Measurements from ENCODE around the gene OSBPL5. TPM values are rescaled to one million over a fixed set of nuclear protein-coding genes. Genes with fewer than 3 reads are reported as not detected.

The OSBPL5 gene
- total and polyA plus RNA-seq, 2 of the 4 experiments (the other 2 are of a cell fraction): 14.9 to 22.3 TPM

DNA sequence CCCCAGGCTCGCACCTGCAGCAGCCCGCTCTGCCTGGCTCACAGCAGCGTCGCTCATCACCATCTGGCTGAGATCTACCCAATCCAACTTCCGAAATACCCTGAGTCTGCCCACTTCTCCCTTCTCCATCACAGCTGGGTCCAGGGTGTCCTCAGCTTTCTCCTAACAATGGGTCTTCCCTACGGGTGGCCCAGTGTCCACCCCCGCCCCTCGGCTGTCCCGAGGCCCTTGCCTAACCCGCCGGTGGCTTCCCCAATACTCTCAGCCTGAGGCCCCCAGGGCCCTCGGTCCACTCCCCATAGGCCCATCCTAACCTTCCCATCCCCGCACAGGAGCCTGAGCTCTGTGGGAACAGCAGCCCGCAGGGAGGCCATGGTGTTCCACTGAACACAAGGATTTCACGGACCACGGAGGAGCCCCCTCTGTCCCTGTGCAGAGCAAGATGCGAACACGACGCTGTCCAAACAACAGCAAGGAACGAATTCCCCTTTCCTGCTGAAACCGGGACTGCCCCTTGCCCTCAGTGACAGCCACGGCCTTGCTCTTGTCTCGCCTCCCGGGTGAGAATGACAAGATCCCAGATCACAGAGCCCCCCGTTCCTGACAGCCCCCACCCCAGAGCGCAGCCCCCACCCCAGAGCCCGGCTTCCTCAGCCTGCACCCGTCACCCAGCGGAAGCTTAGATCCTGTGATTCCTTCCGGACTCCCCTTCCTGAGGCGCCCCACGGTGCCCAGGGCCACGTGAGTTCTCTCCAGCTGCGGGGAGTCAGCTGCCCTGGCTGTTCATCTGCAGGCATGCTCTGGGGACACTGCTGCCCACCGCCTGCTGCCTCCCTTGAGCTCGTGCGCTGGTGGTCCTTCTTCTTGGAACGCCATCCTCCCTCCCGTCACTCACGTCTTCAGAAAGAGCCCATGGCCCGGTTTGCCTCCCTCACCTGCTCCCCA is 59.0 kb downstream of the OSBPL5 start:
- no TSS peak for BruUV-seq (replicated peaks)
- no peak overlapping the region for H4K5ac ChIP-seq (ENCODE audit: low read depth, low read length)
- intact Hi-C loops (cut with micrococcal nuclease): no loop called here

More for the DNA sequence above, 59.0 kb downstream of the OSBPL5 start:
- Histone ChIP-seq H2BK20ac (ENCODE audit: low read depth, low read length) (no peak overlapping the region), H2BK120ac (ENCODE audit: low read depth, low read length) (no peak overlapping the region), H3K36me3 (ENCODE audit: control insufficient read depth, insufficient read depth, low read length) (peaks cover 54% of the 10 kb centered on the region), H4K91ac (ENCODE audit: insufficient read depth, low read depth, low read length) (no peak overlapping the region), H4K20me1 (ENCODE audit: insufficient read depth, low read length) (no peaks in the 10 kb centered on the region), H2BK5ac (ENCODE audit: low read depth, low read length, poor library complexity, severe bottlenecking) (no peak overlapping the region), H3K27me3 (ENCODE audit: control insufficient read depth, insufficient read depth, low read length) (no peaks in the 10 kb centered on the region), H3K56ac (ENCODE audit: extremely low read depth, insufficient read depth, low read length) (no peak overlapping the region), H3K79me1 (ENCODE audit: low read depth in 1 of 2, low read length in 2 of 2) (peaks cover 0 to 6% of the 10 kb centered on the region in 2 experiments; a peak in 1 of 4 replicates), H3K4ac (ENCODE audit: low read depth, low read length) (no peak overlapping the region), H3K9me3 (ENCODE audit: control insufficient read depth, insufficient read depth, low read length) (no peaks in the 10 kb centered on the region), H2AFZ (replicated peaks; ENCODE audit: low read length, poor library complexity) (no peak overlapping the region), H2AK5ac (ENCODE audit: low read depth, low read length) (no peak overlapping the region), H3K4me3 (ENCODE audit: insufficient read depth, low read depth, low read length) (no peak overlapping the region), H3K4me1 (ENCODE audit: control insufficient read depth, insufficient read depth, low read length) (no peaks in the 10 kb centered on the region), H2AK9ac (replicated peaks; ENCODE audit: low read depth, low read length, poor library complexity) (no peak overlapping the region), H4K8ac (ENCODE audit: low read depth in 2 of 2, low read length in 2 of 2) (no peak overlapping the region), H3K4me2 (ENCODE audit: low read depth, low read length) (no peak overlapping the region), H3K27ac (ENCODE audit: insufficient read depth, low read length) (no peak overlapping the region), H3K23ac (ENCODE audit: low read depth, low read length) (no peak overlapping the region), H3K9me1 (ENCODE audit: insufficient read depth, low read length) (no peaks in the 10 kb centered on the region), H2BK15ac (ENCODE audit: low read depth, low read length) (no peak overlapping the region), H3K14ac (replicated peaks; ENCODE audit: low read depth, low read length) (no peak overlapping the region), H3K18ac (ENCODE audit: low read depth, low read length) (no peak overlapping the region), H3K9ac (ENCODE audit: low read depth, low read length) (no peak overlapping the region)
- ChIA-PET POLR2A (ENCODE audit: unreplicated experiment) (no interaction called here), CTCF (no interaction called here)
- in situ Hi-C loops (cut with MboI; ENCODE audit: low sequenced_read_pairs) (no loop called here), dilution Hi-C loops (cut with HindIII; ENCODE audit: low sequenced_read_pairs, unreplicated experiment) (no loop called here)
- TF ChIP-seq MAZ (IDR thresholded peaks at IDR 0.05; ENCODE audit: borderline replicate concordance, low read depth, low read length) (no peak), POLR2A (IDR thresholded peaks at IDR 0.05; ENCODE audit: low read depth, low read length) (no peak), MXI1 (IDR thresholded peaks at IDR 0.05; ENCODE audit: borderline replicate concordance, low read depth, low read length) (no peak), MAFK (IDR thresholded peaks at IDR 0.05; ENCODE audit: low read depth, low read length) (no peak), CHD1 (IDR thresholded peaks at IDR 0.05; ENCODE audit: low read depth, low read length) (no peak), FOS (IDR thresholded peaks at IDR 0.05; ENCODE audit: low read depth, low read length) (no peak), NFE2L2 (IDR thresholded peaks at IDR 0.05; ENCODE audit: low read depth, low read length) (no peak), USF2 (IDR thresholded peaks at IDR 0.05; ENCODE audit: low read depth, low read length) (no peak), CEBPB (IDR thresholded peaks at IDR 0.05; ENCODE audit: low read depth, low read length) (no peak), RCOR1 (IDR thresholded peaks at IDR 0.05; ENCODE audit: insufficient replicate concordance, low read length) (no peak), RFX5 (IDR thresholded peaks at IDR 0.05; ENCODE audit: low read depth, low read length) (no peak), RAD21 (IDR thresholded peaks at IDR 0.05; ENCODE audit: low read length) (no peak), SMC3 (IDR thresholded peaks at IDR 0.05; ENCODE audit: low read depth, low read length) (no peak)
- TF ChIP-seq, protein P1, sequence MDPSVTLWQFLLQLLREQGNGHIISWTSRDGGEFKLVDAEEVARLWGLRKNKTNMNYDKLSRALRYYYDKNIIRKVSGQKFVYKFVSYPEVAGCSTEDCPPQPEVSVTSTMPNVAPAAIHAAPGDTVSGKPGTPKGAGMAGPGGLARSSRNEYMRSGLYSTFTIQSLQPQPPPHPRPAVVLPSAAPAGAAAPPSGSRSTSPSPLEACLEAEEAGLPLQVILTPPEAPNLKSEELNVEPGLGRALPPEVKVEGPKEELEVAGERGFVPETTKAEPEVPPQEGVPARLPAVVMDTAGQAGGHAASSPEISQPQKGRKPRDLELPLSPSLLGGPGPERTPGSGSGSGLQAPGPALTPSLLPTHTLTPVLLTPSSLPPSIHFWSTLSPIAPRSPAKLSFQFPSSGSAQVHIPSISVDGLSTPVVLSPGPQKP (IDR thresholded peaks at IDR 0.05; ENCODE audit: borderline replicate concordance, low read depth, low read length): no peak
- TF ChIP-seq, protein P2, sequence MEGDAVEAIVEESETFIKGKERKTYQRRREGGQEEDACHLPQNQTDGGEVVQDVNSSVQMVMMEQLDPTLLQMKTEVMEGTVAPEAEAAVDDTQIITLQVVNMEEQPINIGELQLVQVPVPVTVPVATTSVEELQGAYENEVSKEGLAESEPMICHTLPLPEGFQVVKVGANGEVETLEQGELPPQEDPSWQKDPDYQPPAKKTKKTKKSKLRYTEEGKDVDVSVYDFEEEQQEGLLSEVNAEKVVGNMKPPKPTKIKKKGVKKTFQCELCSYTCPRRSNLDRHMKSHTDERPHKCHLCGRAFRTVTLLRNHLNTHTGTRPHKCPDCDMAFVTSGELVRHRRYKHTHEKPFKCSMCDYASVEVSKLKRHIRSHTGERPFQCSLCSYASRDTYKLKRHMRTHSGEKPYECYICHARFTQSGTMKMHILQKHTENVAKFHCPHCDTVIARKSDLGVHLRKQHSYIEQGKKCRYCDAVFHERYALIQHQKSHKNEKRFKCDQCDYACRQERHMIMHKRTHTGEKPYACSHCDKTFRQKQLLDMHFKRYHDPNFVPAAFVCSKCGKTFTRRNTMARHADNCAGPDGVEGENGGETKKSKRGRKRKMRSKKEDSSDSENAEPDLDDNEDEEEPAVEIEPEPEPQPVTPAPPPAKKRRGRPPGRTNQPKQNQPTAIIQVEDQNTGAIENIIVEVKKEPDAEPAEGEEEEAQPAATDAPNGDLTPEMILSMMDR (conservative IDR thresholded peaks at IDR 0.05; ENCODE audit: low read depth, low read length): no peak
- 80% methylated on average over 21 of the region's 41 CpGs; no CpG with 5 or more reads in 1 of the 2 experiments for WGBS, 2 experiments (ENCODE audit: extremely low coverage in 2 of 2, insufficient read length in 1 of 2)
- ATAC-seq (ENCODE audit: low read depth) (no peak), DNase-seq (no peak)

Measured in IMR-90 (cell line).